Measurements from ENCODE around the gene AHI1. TPM values are rescaled to one million over a fixed set of nuclear protein-coding genes. Genes with fewer than 3 reads are reported as not detected.
"Not testable (repeated sequence)": the region's sequence is repeated elsewhere in the genome, so short reads cannot be mapped to it uniquely, and the experiment has no call there.

The AHI1 gene
- total and polyA plus RNA-seq, 4 donors = 5.2 to 51.7 (median 23.8) TPM

DNA sequence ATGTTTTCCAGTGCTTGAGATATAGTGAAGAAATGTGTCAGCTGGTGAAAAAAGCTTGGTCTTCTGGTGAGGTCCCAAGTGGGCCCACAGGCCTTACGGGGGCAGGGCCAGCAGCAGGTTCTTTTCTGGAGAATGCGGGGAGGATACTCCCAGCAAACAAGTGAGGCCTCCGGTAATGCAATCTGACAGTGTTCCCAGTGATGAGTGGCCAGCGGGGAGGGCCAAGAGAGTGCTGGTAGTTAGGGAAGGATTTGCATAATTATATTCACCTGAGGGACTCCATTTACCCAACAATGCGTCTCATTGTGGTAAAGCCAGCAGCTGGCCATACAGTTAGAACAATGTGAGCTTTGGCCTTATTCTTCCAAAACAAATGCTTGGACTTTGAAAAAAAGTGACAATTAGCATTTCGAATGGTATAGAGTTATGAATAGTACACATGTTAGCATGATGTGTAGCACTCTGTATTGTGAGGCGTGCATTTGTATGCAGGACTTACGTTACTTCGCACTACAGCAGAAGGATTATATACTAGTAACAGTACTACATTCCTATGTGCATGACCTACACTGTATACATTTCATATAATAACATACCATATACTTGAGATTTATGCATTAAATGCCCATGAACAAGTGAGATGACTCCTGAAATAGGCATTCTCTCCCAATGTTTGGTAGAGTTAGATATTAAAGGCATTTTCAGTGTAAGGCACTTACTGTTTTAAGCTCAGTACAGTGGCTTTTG lies 246.6 kb downstream of the AHI1 start:
- Histone ChIP-seq H3K4me1 (ENCODE audit: control insufficient read depth in 5 of 5, insufficient read depth in 5 of 5, low read length in 5 of 5) (peaks cover 0 to 7% (median 0%) of the 10 kb centered on the region in 5 donors), H3K4me3 (no peak overlapping the region), H3K27ac (ENCODE audit: low read depth in 1 of 2, low read length in 1 of 2) (no peak overlapping the region), H3K9me3 (ENCODE audit: control insufficient read depth in 4 of 4, insufficient read depth in 3 of 4, low read length in 3 of 4) (peaks cover 0 to 2% (median 0%) of the 10 kb centered on the region in 4 donors), H3K9ac (ENCODE audit: insufficient read depth in 1 of 2, low read length in 2 of 2) (no peak overlapping the region), H3K36me3 (ENCODE audit: control insufficient read depth in 4 of 4, insufficient read depth in 4 of 4, low read length in 4 of 4) (no peaks in the 10 kb centered on the region), H3K27me3 (ENCODE audit: control insufficient read depth in 3 of 3, insufficient read depth in 3 of 3, low read length in 2 of 3) (no peaks in the 10 kb centered on the region)
- 73 to 93% methylated on average over 9 of the region's 9 CpGs for WGBS, 2 donors
- ATAC-seq (ENCODE audit: insufficient read depth, low FRiP score) = no peak
- DNase-seq = no peak
- TF ChIP-seq, protein P1, sequence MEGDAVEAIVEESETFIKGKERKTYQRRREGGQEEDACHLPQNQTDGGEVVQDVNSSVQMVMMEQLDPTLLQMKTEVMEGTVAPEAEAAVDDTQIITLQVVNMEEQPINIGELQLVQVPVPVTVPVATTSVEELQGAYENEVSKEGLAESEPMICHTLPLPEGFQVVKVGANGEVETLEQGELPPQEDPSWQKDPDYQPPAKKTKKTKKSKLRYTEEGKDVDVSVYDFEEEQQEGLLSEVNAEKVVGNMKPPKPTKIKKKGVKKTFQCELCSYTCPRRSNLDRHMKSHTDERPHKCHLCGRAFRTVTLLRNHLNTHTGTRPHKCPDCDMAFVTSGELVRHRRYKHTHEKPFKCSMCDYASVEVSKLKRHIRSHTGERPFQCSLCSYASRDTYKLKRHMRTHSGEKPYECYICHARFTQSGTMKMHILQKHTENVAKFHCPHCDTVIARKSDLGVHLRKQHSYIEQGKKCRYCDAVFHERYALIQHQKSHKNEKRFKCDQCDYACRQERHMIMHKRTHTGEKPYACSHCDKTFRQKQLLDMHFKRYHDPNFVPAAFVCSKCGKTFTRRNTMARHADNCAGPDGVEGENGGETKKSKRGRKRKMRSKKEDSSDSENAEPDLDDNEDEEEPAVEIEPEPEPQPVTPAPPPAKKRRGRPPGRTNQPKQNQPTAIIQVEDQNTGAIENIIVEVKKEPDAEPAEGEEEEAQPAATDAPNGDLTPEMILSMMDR (IDR thresholded peaks at IDR 0.05; ENCODE audit: control extremely low read depth, extremely low read depth) = no peak

DNA sequence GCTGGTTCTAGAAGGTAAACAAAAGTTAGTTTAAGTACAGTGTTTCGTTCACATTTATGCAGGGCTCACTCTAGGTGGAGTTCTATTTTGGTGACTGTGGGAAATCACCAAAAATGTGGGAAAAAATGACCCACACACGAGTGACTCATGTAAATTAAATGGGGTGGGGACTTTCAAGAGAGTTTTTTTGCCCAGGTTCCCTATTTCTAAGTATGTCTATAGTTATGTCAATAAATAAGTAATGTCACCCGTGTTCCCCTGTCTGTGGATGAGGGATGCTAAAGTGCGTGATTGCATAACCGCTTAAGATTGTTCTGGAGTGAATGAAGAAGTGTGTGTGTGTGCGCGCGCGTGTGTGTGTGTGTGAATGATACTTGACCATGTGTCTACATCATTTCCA lies 247.3 kb downstream of the AHI1 start:
- Histone ChIP-seq H3K4me3 (no peak overlapping the region), H3K9ac (ENCODE audit: insufficient read depth in 1 of 2, low read length in 2 of 2) (no peak overlapping the region), H3K27me3 (ENCODE audit: control insufficient read depth in 3 of 3, insufficient read depth in 3 of 3, low read length in 2 of 3) (no peaks in the 10 kb centered on the region), H3K4me1 (ENCODE audit: control insufficient read depth in 5 of 5, insufficient read depth in 5 of 5, low read length in 5 of 5) (peaks cover 0 to 7% (median 0%) of the 10 kb centered on the region in 5 donors), H3K27ac (ENCODE audit: low read depth in 1 of 2, low read length in 1 of 2) (no peak overlapping the region), H3K9me3 (ENCODE audit: control insufficient read depth in 4 of 4, insufficient read depth in 3 of 4, low read length in 3 of 4) (peaks cover 0 to 2% (median 0%) of the 10 kb centered on the region in 4 donors), H3K36me3 (ENCODE audit: control insufficient read depth in 4 of 4, insufficient read depth in 4 of 4, low read length in 4 of 4) (no peaks in the 10 kb centered on the region)
- no peak for DNase-seq
- TF ChIP-seq, protein P1 (IDR thresholded peaks at IDR 0.05; ENCODE audit: control extremely low read depth, extremely low read depth) = no peak
- no peak for ATAC-seq (ENCODE audit: insufficient read depth, low FRiP score)
- WGBS, 2 donors = 60 to 78% methylated on average over 9 of the region's 9 CpGs

DNA sequence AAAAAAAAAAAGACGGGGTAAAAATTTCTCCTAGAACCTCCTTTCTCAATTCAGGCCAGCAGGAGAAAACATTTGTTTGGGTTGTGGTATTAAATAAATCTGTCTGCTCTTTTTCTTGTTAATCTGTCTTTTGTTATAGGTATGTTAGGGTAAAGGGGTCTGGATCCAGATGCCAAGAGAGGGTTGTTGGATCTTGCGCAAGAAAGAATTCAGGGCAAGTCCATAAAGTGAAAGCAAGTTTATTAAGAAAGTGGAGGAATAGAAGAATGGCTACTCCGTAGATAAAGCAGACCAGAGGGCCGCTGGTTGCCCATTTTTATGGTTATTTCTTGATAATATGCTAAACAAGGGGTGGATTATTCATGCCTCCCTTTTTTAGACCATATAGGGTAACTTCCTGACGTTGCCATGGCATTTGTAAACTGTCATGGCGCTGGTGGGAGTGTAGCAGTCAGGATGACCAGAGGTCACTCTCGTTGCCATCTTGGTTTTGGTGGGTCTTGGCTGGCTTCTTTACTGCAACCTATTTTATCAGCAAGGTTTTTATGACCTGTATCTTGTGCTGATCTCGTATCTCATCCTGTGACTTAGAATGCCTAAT lies 251.0 kb downstream of the AHI1 start:
- not testable (repeated sequence) for ATAC-seq (ENCODE audit: insufficient read depth, low FRiP score); H3K27me3 ChIP-seq (ENCODE audit: control insufficient read depth in 3 of 3, insufficient read depth in 3 of 3, low read length in 2 of 3); H3K9ac ChIP-seq (ENCODE audit: insufficient read depth in 1 of 2, low read length in 2 of 2); H3K36me3 ChIP-seq (ENCODE audit: control insufficient read depth in 4 of 4, insufficient read depth in 4 of 4, low read length in 4 of 4); H3K27ac ChIP-seq (ENCODE audit: low read depth in 1 of 2, low read length in 1 of 2); H3K9me3 ChIP-seq (ENCODE audit: control insufficient read depth in 4 of 4, insufficient read depth in 3 of 4, low read length in 3 of 4); DNase-seq; H3K4me1 ChIP-seq (ENCODE audit: control insufficient read depth in 5 of 5, insufficient read depth in 5 of 5, low read length in 5 of 5); H3K4me3 ChIP-seq
- 89 to 94% methylated on average over 8 of the region's 8 CpGs for WGBS, 2 donors

DNA sequence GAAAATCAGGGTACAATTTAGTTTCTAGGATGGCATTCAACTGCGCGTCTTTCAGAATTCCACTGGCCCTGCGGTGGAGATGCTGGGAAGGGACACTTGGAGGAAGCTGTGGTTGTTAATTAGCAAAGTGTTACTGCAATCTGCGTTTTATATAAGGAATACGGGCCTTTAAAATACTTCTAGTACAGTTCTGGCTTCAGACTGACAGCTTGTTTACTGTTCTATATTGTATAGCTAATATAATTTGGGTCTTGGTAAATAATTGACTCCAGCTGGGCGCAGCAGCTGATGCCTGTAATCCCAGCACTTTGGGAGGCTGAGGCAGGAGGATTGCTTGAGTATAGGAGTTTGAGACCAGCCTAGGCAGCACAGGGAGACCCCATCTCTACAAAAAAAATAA lies 252.7 kb downstream of the AHI1 start:
- H3K9ac ChIP-seq (ENCODE audit: insufficient read depth in 1 of 2, low read length in 2 of 2) = no peak overlapping the region
- no peaks in the 10 kb centered on the region for H3K27me3 ChIP-seq (ENCODE audit: control insufficient read depth in 3 of 3, insufficient read depth in 3 of 3, low read length in 2 of 3)
- 73 to 88% methylated on average over 6 of the region's 6 CpGs for WGBS, 2 donors
- no peaks in the 10 kb centered on the region for H3K4me1 ChIP-seq (ENCODE audit: control insufficient read depth in 5 of 5, insufficient read depth in 5 of 5, low read length in 5 of 5)
- H3K27ac ChIP-seq (ENCODE audit: low read depth in 1 of 2, low read length in 1 of 2) = no peak overlapping the region
- H3K9me3 ChIP-seq (ENCODE audit: control insufficient read depth in 4 of 4, insufficient read depth in 3 of 4, low read length in 3 of 4) = peaks cover 0 to 2% (median 0%) of the 10 kb centered on the region in 4 donors
- H3K36me3 ChIP-seq (ENCODE audit: control insufficient read depth in 4 of 4, insufficient read depth in 4 of 4, low read length in 4 of 4) = no peaks in the 10 kb centered on the region
- ATAC-seq (ENCODE audit: insufficient read depth, low FRiP score) (no peak), DNase-seq (no peak)
- no peak overlapping the region for H3K4me3 ChIP-seq
- TF ChIP-seq, protein P1 (IDR thresholded peaks at IDR 0.05; ENCODE audit: control extremely low read depth, extremely low read depth) = no peak
